Keratinocyte (primary cell): ENCODE data around the gene RBSN.

Source experiments
- CTCF ChIP-seq, 3 experiments: IDR thresholded peaks in 1 of 3; conservative IDR thresholded peaks in 1 of 3; optimal IDR thresholded peaks in 1 of 3; 2 replicates in 2 of 3; 3 replicates in 1 of 3; pipeline versions ENCODE3 to v1.5.1; 2011; ENCODE audit warnings: low read length in 3 of 3, mild to moderate bottlenecking in 3 of 3, moderate library complexity in 2 of 3, control low read depth in 1 of 3, inconsistent platforms in 1 of 3; ENCODE audit not compliant: insufficient read depth in 2 of 3; ENCODE audit errors: extremely low read depth in 1 of 3
- EZH2 ChIP-seq: IDR thresholded peaks from one replicate; pipeline ENCODE4 v1.6.1; 2012; ENCODE audit warnings: inconsistent platforms, mild to moderate bottlenecking, low read length, moderate library complexity

- no peak for TF ChIP-seq CTCF (optimal IDR thresholded peaks at IDR 0.05 in 1 of 3, IDR thresholded peaks at IDR 0.05 in 1 of 3, conservative IDR thresholded peaks at IDR 0.05 in 1 of 3; ENCODE audit: extremely low read depth in 1 of 3, insufficient read depth in 2 of 3, low read length in 3 of 3)
- TF ChIP-seq EZH2: no peak
These were observed 14.5 kb upstream of the RBSN start for GRCh38 chr3:15113471-15113870.
